K562 (cell line): ENCODE measurements around the gene PCBP2. TPM values are rescaled to one million over a fixed set of nuclear protein-coding genes. Genes with fewer than 3 reads are reported as not detected.

Experiments
- CBFB ChIP-seq: sonication (generic); formaldehyde crosslinking; IDR thresholded peaks from 2 replicates; pipeline ENCODE4 v1.4.0; 2020; ENCODE audit warnings: mild to moderate bottlenecking, missing genetic modification reagents
- CHD4 ChIP-seq: fragments of 200-600 bp; sonication (generic); IDR thresholded peaks from 3 replicates; pipeline ENCODE4 v1.6.1; 2012; ENCODE audit warnings: low read depth, mild to moderate bottlenecking, mixed read lengths, low read length, inconsistent platforms; ENCODE audit not compliant: insufficient read depth, insufficient replicate concordance, poor library complexity, severe bottlenecking
- DDX20 ChIP-seq: fragments of 450-650 bp; IDR thresholded peaks from 2 replicates; pipeline ENCODE4 v1.6.1; 2016; ENCODE audit warnings: missing genetic modification characterization, low read depth, mild to moderate bottlenecking, missing compliant biosample characterization, moderate library complexity
- FOXA1 ChIP-seq: fragments of 450-650 bp; IDR thresholded peaks from 2 replicates; pipeline ENCODE4 v1.6.1; 2016; ENCODE audit warnings: mild to moderate bottlenecking, borderline replicate concordance
- GTF2F1 ChIP-seq: IDR thresholded peaks from 2 replicates; pipeline ENCODE4 v1.6.1; 2011; ENCODE audit warnings: low read depth, low read length, improper control_type of control experiment
- HDGF ChIP-seq: fragments of 450-650 bp; IDR thresholded peaks from 2 replicates; pipeline ENCODE4 v1.6.1; 2016
- IFI16 ChIP-seq: fragments of 250-450 bp; sonication (Bioruptor Pico); IDR thresholded peaks from 2 replicates; pipeline ENCODE4 v2.1.2; 2022; ENCODE audit warnings: mild to moderate bottlenecking, inconsistent platforms
- KDM2B ChIP-seq: fragments of 250-450 bp; sonication (Bioruptor Pico); IDR thresholded peaks from 2 replicates; pipeline ENCODE4 v1.8.0; 2021; ENCODE audit warnings: mild to moderate bottlenecking, moderate library complexity
- MEIS2 ChIP-seq: fragments of 450-650 bp; IDR thresholded peaks from 2 replicates; pipeline ENCODE4 v1.6.1; 2014; ENCODE audit warnings: mild to moderate bottlenecking; ENCODE audit not compliant: partially characterized antibody
- NCOR1 ChIP-seq: fragments of 450-650 bp; IDR thresholded peaks from 2 replicates; pipeline ENCODE4 v1.6.1; 2016; ENCODE audit warnings: mild to moderate bottlenecking, moderate library complexity
- PHB2 ChIP-seq: fragments of 450-650 bp; IDR thresholded peaks from 2 replicates; pipeline ENCODE4 v1.6.1; 2017; ENCODE audit warnings: low read depth
- POU5F1 ChIP-seq: fragments of 150-350 bp; IDR thresholded peaks from 2 replicates; pipeline ENCODE4 v1.6.1; 2014; ENCODE audit warnings: borderline replicate concordance, low read length, low read depth, mild to moderate bottlenecking; ENCODE audit not compliant: partially characterized antibody
- SP2 ChIP-seq: IDR thresholded peaks from 2 replicates; pipeline ENCODE4 v1.6.1; 2011; ENCODE audit warnings: mild to moderate bottlenecking, low read depth, low read length, moderate library complexity; ENCODE audit not compliant: poor library complexity, severe bottlenecking; ENCODE audit errors: extremely low read depth
- STAT5B ChIP-seq: fragments of 250-450 bp; sonication (Bioruptor Pico); IDR thresholded peaks from 2 replicates; pipeline ENCODE4 v1.8.0; 2021; ENCODE audit warnings: mild to moderate bottlenecking, inconsistent platforms
- TEAD4 ChIP-seq, 2 experiments: sonication (generic) in 1 of 2; formaldehyde crosslinking in 1 of 2; IDR thresholded peaks; 2 replicates each; pipeline versions ENCODE4 v1.6.1 to v1.8.0; 2012 to 2022; ENCODE audit warnings: borderline replicate concordance in 1 of 2, inconsistent platforms in 1 of 2, low read length in 1 of 2, mild to moderate bottlenecking in 1 of 2, missing genetic modification reagents in 1 of 2
- THRAP3 ChIP-seq: fragments of 450-650 bp; IDR thresholded peaks from 2 replicates; pipeline ENCODE4 v1.6.1; 2016; ENCODE audit warnings: mild to moderate bottlenecking, inconsistent platforms, borderline replicate concordance
- ZNF165 ChIP-seq: fragments of 250-450 bp; sonication (Bioruptor Pico); IDR thresholded peaks from 2 replicates; pipeline ENCODE4 v1.4.0; 2020; ENCODE audit warnings: borderline replicate concordance
- polyA plus RNA-seq, 8 experiments: library from polyadenylated mRNA; depleted of rRNA in 4 of 8; stranded (reverse) in 5 of 8; unstranded in 3 of 8; fragments of >200 nt; fragmentation: Nextera tagmentation in 2 of 8; fragmentation: Illumina TruSeq in 1 of 8; extraction: Ambion mirVana in 2 of 8; extraction: Trizol in 1 of 8; gene quantifications; 2 replicates each; pipeline versions ENCODE4 v1.2.1 to v1.2.3, GENCODE V29; 2011 to 2014; ENCODE audit warnings: inconsistent platforms in 1 of 8, missing spikeins in 1 of 8
- total RNA-seq, 7 experiments: library from RNA; depleted of rRNA in 6 of 7; stranded (reverse); fragments of >200 nt in 6 of 7; fragmentation: Illumina TruSeq in 2 of 7; extraction: Trizol in 2 of 7; gene quantifications; 2 replicates each; pipeline versions ENCODE4 v1.2.1 to v1.2.3, GENCODE V29; 2011 to 2021; ENCODE audit warnings: low replicate concordance in 1 of 7
- TF ChIP-seq, protein P1 (sequence below): fragments of 250-450 bp; sonication (Bioruptor Pico); IDR thresholded peaks from 2 replicates; pipeline ENCODE4 v1.6.1; 2021; ENCODE audit warnings: mild to moderate bottlenecking
- TF ChIP-seq, protein P2 (sequence below): conservative IDR thresholded peaks from 2 replicates; pipeline ENCODE4 v1.6.1; 2011; ENCODE audit warnings: low read depth, mild to moderate bottlenecking, low read length; ENCODE audit not compliant: control insufficient read depth
- TF ChIP-seq, protein P3 (sequence below): fragments of 450-650 bp; formaldehyde crosslinking; IDR thresholded peaks from 2 replicates; pipeline ENCODE4 v1.4.0; 2020; ENCODE audit warnings: mild to moderate bottlenecking
- TF ChIP-seq, protein P4 (sequence below): fragments of 250-450 bp; sonication (Bioruptor Pico); IDR thresholded peaks from 2 replicates; pipeline ENCODE4 v1.5.0; 2020; ENCODE audit warnings: mild to moderate bottlenecking
- TF ChIP-seq, protein P5 (sequence below): sonication (generic); formaldehyde crosslinking; IDR thresholded peaks from 2 replicates; pipeline ENCODE4 v1.4.0; 2020; ENCODE audit warnings: mild to moderate bottlenecking, missing genetic modification reagents

Gene PCBP2
- total and polyA plus RNA-seq, 9 of the 15 experiments (the other 6 are each of a cell fraction or from before 2014, with no cell fraction given) = 137 to 831 (median 328) TPM

DNA sequence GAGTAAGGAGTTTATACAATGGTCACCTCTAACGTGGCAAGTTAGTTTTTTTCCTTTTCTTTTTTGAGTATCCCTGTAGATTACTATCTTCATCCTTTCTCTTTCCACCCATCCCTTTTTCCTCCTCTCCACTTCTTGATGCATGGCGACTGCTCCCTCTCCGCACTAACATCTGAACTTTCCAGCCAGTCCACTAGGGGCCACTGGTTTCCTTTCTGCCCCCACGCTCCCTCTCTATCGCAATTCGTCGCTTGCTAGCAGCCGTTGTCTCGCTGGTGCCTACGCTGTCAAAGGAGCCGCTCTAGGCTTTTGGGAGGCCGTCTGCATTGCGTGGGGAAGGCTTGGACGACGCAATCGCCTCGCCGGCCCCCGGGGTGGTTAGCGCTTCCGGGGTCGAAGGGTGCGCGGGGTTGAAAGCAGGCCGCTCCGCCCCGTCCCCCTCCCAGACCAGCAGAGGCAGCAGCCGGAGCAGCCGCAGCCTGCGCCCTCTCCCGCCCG lies at the start of gene PCBP2 (continued):
- TF ChIP-seq TEAD4 (IDR thresholded peaks at IDR 0.05; ENCODE audit: low read length) (peak; percentile 51), TEAD4 (CRISPR knock-in tag; IDR thresholded peaks at IDR 0.05; ENCODE audit: borderline replicate concordance) (no peak), POU5F1 (peak; percentile 47), GTF2F1 (peak; percentile 90), MEIS2 (peak; percentile 64), DDX20 (tag) (no peak), ZNF165 (no peak), IFI16 (CRISPR knock-in tag) (no peak), STAT5B (no peak), FOXA1 (no peak), KDM2B (CRISPR knock-in tag) (no peak), CBFB (CRISPR knock-in tag) (no peak), SP2 (peak; percentile 100), HDGF (peak; percentile 83; the same call in 1 of the 2 replicates), CHD4 (no peak), THRAP3 (peak; percentile 84; the same call in 1 of the 2 replicates), PHB2 (no peak), NCOR1 (peak; percentile 49; the same call in 1 of the 2 replicates)
- TF ChIP-seq, protein P1, sequence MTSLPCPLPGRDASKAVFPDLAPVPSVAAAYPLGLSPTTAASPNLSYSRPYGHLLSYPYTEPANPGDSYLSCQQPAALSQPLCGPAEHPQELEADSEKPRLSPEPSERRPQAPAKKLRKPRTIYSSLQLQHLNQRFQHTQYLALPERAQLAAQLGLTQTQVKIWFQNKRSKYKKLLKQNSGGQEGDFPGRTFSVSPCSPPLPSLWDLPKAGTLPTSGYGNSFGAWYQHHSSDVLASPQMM (CRISPR knock-in tag) = no peak
- TF ChIP-seq, protein P2, sequence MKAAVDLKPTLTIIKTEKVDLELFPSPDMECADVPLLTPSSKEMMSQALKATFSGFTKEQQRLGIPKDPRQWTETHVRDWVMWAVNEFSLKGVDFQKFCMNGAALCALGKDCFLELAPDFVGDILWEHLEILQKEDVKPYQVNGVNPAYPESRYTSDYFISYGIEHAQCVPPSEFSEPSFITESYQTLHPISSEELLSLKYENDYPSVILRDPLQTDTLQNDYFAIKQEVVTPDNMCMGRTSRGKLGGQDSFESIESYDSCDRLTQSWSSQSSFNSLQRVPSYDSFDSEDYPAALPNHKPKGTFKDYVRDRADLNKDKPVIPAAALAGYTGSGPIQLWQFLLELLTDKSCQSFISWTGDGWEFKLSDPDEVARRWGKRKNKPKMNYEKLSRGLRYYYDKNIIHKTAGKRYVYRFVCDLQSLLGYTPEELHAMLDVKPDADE = peak; percentile 72; the same call in 1 of the 2 replicates
- TF ChIP-seq, protein P3, sequence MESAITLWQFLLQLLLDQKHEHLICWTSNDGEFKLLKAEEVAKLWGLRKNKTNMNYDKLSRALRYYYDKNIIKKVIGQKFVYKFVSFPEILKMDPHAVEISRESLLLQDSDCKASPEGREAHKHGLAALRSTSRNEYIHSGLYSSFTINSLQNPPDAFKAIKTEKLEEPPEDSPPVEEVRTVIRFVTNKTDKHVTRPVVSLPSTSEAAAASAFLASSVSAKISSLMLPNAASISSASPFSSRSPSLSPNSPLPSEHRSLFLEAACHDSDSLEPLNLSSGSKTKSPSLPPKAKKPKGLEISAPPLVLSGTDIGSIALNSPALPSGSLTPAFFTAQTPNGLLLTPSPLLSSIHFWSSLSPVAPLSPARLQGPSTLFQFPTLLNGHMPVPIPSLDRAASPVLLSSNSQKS (CRISPR knock-in tag) = no peak
- TF ChIP-seq, protein P4, sequence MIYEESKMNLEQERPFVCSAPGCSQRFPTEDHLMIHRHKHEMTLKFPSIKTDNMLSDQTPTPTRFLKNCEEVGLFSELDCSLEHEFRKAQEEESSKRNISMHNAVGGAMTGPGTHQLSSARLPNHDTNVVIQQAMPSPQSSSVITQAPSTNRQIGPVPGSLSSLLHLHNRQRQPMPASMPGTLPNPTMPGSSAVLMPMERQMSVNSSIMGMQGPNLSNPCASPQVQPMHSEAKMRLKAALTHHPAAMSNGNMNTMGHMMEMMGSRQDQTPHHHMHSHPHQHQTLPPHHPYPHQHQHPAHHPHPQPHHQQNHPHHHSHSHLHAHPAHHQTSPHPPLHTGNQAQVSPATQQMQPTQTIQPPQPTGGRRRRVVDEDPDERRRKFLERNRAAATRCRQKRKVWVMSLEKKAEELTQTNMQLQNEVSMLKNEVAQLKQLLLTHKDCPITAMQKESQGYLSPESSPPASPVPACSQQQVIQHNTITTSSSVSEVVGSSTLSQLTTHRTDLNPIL (CRISPR knock-in tag) = no peak
- TF ChIP-seq, protein P5, sequence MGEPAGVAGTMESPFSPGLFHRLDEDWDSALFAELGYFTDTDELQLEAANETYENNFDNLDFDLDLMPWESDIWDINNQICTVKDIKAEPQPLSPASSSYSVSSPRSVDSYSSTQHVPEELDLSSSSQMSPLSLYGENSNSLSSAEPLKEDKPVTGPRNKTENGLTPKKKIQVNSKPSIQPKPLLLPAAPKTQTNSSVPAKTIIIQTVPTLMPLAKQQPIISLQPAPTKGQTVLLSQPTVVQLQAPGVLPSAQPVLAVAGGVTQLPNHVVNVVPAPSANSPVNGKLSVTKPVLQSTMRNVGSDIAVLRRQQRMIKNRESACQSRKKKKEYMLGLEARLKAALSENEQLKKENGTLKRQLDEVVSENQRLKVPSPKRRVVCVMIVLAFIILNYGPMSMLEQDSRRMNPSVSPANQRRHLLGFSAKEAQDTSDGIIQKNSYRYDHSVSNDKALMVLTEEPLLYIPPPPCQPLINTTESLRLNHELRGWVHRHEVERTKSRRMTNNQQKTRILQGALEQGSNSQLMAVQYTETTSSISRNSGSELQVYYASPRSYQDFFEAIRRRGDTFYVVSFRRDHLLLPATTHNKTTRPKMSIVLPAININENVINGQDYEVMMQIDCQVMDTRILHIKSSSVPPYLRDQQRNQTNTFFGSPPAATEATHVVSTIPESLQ (CRISPR knock-in tag) = no peak; the same call in 1 of the 2 replicates
